ENCODE results near the gene ACBD6.
"Not testable (repeated sequence)": the region's sequence is repeated elsewhere in the genome, so short reads cannot be mapped to it uniquely, and the experiment has no call there.

DNA sequence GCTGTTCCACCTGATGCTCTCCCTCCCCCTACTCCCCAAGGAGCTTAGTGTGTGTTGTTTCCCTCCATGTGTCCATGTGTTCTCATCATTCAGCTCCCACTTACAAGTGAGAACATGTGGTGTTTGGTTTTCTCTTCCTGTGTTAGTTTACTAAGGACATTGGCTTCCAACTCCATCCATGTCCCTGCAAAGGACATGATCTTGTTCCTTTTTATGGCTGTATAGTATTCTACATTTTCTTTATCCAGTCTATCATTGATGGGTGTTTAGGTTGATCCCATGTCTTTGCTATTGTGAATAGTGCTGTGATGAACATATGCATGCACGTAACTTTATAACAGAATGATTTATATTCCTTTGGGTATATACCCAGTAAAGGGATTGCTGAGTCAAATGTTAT lies 81.2 kb downstream of the ACBD6 start:
- not testable (repeated sequence) for TF ChIP-seq CTCF (IDR thresholded peaks at IDR 0.05; ENCODE audit: low read depth, low read length, missing input control); TAF1 (conservative IDR thresholded peaks at IDR 0.05); RAD21 (IDR thresholded peaks at IDR 0.05); YY1 (IDR thresholded peaks at IDR 0.05); EGR1 (IDR thresholded peaks at IDR 0.05; ENCODE audit: low read depth in 2 of 2); RXRA (IDR thresholded peaks at IDR 0.05); MAX (IDR thresholded peaks at IDR 0.05); GABPA (IDR thresholded peaks at IDR 0.05 in 1 of 2, conservative IDR thresholded peaks at IDR 0.05 in 1 of 2); HNF4G (IDR thresholded peaks at IDR 0.05); FOXA1 (IDR thresholded peaks at IDR 0.05)
- TF ChIP-seq, protein P1, sequence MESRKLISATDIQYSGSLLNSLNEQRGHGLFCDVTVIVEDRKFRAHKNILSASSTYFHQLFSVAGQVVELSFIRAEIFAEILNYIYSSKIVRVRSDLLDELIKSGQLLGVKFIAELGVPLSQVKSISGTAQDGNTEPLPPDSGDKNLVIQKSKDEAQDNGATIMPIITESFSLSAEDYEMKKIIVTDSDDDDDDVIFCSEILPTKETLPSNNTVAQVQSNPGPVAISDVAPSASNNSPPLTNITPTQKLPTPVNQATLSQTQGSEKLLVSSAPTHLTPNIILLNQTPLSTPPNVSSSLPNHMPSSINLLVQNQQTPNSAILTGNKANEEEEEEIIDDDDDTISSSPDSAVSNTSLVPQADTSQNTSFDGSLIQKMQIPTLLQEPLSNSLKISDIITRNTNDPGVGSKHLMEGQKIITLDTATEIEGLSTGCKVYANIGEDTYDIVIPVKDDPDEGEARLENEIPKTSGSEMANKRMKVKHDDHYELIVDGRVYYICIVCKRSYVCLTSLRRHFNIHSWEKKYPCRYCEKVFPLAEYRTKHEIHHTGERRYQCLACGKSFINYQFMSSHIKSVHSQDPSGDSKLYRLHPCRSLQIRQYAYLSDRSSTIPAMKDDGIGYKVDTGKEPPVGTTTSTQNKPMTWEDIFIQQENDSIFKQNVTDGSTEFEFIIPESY (IDR thresholded peaks at IDR 0.05): not testable (repeated sequence)
- TF ChIP-seq, protein P2, sequence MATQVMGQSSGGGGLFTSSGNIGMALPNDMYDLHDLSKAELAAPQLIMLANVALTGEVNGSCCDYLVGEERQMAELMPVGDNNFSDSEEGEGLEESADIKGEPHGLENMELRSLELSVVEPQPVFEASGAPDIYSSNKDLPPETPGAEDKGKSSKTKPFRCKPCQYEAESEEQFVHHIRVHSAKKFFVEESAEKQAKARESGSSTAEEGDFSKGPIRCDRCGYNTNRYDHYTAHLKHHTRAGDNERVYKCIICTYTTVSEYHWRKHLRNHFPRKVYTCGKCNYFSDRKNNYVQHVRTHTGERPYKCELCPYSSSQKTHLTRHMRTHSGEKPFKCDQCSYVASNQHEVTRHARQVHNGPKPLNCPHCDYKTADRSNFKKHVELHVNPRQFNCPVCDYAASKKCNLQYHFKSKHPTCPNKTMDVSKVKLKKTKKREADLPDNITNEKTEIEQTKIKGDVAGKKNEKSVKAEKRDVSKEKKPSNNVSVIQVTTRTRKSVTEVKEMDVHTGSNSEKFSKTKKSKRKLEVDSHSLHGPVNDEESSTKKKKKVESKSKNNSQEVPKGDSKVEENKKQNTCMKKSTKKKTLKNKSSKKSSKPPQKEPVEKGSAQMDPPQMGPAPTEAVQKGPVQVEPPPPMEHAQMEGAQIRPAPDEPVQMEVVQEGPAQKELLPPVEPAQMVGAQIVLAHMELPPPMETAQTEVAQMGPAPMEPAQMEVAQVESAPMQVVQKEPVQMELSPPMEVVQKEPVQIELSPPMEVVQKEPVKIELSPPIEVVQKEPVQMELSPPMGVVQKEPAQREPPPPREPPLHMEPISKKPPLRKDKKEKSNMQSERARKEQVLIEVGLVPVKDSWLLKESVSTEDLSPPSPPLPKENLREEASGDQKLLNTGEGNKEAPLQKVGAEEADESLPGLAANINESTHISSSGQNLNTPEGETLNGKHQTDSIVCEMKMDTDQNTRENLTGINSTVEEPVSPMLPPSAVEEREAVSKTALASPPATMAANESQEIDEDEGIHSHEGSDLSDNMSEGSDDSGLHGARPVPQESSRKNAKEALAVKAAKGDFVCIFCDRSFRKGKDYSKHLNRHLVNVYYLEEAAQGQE (IDR thresholded peaks at IDR 0.05): not testable (repeated sequence)

All from liver (tissue), 3 donors.